ENCODE measurements around the gene HIGD1C.
A peak's percentile ranks its signal among the peaks of the same experiment; 100 is the strongest.
"Not testable (repeated sequence)": the region's sequence is repeated elsewhere in the genome, so short reads cannot be mapped to it uniquely, and the experiment has no call there.

Gene HIGD1C

DNA sequence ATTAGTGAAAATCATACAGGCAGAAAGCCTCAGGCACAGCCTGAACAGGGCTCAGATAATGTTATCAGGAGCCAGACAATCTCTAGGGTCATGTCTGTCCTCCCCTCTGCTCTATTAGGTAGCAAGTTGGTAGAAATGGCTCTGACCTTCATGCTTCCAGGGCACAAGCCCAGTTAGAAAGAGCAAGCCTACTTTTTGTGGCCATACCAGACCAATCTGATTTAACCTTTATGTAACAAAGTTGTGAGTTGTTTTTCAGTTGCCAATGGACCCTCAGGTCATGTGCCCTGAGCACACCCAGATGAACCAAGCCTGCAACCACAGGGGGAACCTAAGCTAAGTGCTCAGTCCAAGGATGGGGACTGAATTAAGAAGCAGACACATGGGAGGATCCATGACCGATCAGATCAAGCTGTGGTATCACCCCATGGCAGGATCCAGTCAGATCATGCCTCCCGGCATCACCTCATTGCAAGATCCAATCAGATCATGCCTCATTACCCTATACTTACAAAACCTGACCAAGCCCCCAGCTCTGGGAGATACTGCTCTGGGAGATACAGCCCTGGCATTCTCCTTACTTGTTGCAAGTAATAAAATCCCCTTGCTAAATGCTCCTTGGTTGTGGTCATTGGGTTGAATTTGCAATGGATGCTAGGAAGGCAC lies 18.8 kb upstream of the HIGD1C start:
- DNase-seq (ENCODE audit: low read depth in 2 of 2) = no peak

DNA sequence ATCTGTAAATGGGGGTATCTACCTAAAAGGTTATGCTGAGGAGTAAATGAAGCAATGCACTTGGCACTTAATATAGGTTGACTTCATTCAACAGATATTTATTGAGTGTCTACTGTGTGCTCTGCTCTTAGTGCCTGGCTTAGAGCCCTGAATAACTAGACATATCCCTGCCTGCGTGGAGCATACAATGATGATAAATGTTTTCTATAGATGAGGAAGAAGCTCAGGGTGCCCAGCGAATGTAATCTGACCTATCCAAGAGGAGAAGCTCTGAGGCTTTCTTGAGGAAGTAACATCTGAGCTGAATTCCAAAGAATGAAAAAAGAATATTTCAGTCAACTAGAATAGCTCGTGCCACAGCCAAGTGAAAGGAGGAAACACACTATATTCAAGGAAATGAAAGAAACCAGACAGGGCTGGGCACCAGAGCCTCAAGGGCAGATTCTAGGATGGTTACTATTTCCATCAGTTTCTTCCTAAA lies 17.9 kb upstream of the HIGD1C start:
- no peak for DNase-seq (ENCODE audit: low read depth in 2 of 2)

DNA sequence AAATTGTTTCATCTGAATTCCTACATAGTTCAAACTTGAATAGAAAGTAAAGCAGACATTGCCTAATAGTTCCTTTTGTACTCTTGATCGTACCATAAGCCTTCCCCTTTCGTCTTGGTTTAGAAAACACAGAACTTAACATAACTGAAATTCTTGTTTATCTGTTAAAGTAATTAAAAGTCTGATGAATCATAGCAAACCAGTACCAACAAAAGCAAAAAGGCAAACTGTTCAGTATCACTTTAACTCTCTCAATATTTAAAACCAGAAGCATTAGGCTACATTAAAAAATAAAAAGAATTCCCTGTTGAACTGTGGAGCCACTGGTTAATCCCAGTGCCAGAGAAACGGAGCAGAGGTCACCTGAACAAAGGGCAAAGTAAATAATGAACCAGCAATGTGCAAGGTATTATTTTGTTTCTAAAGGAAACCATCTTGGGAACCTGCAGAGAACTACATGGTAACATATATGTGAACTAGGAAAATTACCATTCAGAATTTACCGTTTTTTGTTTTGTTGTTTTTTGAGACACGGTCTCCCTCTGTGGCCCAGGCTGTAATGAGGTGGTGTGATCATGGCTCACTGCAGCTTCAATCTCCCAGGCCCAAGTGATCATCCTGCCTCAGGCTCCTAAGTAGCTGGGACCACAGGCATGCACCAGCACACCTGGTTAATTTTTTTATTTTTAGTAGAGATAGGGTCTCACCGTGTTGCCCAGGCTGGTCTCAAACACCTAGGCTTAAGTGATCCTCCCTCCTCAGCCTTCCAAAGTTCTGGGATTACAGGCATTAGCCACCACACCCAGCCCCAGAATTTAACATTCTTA lies 17.1 kb upstream of the HIGD1C start:
- DNase-seq (ENCODE audit: low read depth in 2 of 2) = no peak

- DNase-seq (ENCODE audit: low read depth in 2 of 2) = no peak
Observed at GRCh38 chr12:50936821-50937530, 15.4 kb upstream of the HIGD1C start.

- no peak for DNase-seq (ENCODE audit: low read depth in 2 of 2)
Observed at GRCh38 chr12:50937653-50938052, 14.7 kb upstream of the HIGD1C start.

GRCh38 chr12:50947933-50948626 lies 4.3 kb upstream of the HIGD1C start:
- no peak for DNase-seq (ENCODE audit: low read depth in 2 of 2)

DNA sequence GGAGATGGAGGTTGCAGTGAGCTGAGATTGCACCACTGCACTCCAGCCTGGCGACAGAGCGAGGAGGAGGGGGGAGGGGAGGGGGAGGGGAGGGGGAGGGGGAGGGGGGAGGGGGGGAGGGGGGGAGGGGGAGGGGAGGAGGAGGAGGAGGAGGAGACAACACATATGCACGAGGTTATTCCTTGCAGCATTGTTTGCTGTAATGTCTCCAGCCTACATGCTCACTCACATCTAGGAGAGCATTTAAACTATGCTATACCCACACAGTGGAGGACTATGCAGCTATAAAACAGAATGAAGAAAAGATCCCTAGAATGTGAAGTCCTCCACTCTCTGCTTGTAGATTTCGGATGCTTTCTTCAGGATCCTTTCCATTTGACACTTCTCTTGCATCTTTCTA lies 3.5 kb upstream of the HIGD1C start:
- DNase-seq (ENCODE audit: low read depth in 2 of 2) = no peak

DNA sequence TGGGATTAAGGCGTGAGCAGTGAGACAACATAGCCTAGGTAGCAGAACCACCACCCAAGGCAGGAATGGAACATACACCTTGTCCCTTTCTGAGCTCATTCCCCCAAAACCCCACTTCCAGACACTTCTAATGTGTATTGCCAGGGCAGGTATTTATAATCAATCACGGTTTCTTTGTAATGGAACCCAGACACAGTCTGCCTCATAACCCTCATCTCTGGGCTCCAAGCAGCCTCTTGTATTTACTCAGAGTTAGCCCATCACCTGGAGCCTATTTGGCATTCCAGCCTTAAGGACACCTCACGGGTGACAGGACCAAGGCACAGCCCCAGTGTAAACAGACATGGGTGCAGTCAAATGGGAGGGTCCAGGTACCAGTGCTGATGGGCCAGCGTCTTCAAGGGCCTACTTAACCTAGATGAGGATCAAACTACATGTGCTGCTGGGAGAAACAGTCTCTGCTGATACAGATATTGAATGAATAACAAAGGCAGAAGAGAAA lies 2.5 kb upstream of the HIGD1C start:
- DNase-seq (ENCODE audit: low read depth in 2 of 2) = no peak

DNA sequence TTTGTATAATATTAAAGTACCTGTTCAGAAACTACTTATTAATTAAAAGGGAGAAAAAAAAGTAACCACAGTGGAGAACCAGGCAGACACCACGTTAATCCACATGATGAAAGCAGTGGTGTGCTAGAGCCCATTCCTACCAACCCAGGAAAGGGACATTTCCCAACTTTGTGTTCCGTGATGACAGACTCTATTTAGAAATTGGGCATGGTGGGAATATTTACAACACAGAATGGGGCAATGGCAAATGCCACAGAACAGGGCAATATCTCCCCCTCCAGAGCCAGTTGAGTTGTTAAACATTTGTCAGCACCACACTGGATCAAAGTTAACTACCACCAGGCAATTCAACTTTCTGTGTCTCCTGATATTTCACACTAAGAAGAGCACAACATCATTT lies 1.2 kb upstream of the HIGD1C start:
- no peak for DNase-seq (ENCODE audit: low read depth in 2 of 2)

- no peak for DNase-seq (ENCODE audit: low read depth in 2 of 2)
Observed at GRCh38 chr12:50953047-50953446, 703 bp downstream of the HIGD1C start.

GRCh38 chr12:50954789-50955188 lies 2.4 kb downstream of the HIGD1C start:
- DNase-seq (ENCODE audit: low read depth in 2 of 2) = not testable (repeated sequence)

- no peak for DNase-seq (ENCODE audit: low read depth in 2 of 2)
Observed at GRCh38 chr12:50955288-50955687, 2.9 kb downstream of the HIGD1C start.

DNA sequence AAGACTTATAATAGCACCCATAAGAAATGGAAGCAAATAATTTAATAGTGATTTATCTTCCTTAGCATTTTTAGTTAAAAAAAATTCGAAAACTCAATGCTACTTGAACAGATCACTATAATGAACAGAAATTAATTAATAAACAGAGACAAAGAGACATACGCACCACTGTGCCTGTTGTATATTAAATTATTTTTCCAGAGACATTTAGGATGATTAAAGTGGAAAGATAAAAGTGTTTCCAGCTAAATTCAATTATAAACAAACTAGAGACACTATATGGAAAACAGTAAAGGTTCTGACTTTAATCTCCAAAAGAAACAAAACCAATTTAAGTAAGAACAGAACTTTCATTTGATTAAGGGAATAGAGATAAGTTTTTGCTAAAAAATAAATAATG lies 3.4 kb downstream of the HIGD1C start:
- DNase-seq (ENCODE audit: low read depth in 2 of 2) = no peak

DNA sequence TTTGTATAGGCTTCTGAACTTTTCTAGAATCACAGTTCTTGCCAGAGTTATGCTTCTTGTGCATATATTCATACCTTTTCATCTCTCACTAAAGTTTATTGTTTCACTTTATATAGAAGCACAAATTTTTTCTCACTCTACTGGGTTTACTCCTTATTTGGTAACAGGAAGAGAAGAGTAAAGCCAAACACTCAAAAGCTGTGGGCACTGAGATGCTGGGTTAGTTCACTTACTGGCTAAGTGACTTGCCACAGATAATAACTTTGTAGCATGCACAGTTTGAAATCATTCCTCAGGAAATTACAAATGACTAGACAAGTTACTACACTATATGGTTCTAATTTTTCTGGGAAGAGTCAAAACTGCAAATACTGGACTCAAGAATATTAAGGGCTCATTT lies 7.8 kb downstream of the HIGD1C start:
- no peak for DNase-seq (ENCODE audit: low read depth in 2 of 2)

DNA sequence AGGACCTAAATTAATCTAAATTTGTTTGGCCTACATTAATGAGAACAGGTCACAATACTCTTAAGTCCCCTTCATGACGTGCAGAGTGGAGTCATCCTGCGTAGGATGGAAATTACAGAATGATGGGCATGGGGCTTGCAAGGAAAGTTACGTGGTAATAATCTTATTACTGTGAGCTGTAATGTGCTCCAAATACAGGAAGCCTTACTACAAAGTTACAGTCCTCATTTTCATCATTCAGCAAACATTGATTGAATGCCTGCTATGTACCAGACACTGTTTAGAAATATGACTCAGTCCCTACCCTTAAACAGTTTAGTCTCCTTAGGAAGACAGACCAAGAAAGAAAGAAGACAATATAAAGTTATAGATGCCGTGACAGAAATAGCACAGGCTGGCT lies 9.4 kb downstream of the HIGD1C start:
- no peak for DNase-seq (ENCODE audit: low read depth in 2 of 2)

GRCh38 chr12:50964432-50964831 lies 12.1 kb downstream of the HIGD1C start:
- no peak for DNase-seq (ENCODE audit: low read depth in 2 of 2)

DNA sequence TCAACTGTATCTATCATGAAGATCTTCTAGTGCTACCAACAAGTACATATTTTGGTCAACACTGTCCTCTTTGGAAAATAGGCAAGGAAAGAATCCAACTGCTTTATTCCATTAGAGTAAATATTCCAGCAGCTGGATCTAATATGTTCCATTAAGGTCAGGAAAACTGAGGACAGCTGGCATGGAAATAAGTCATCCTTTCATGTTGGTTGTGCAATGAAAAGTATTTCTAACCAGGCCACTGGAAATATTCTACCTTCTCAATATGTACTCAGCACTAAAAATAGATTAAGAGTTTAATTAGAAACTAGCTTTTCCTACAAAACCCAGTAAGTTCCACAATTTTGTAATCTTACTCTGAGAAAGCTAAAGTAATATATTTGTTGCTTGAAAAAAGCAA lies 19.6 kb downstream of the HIGD1C start:
- no peak for DNase-seq (ENCODE audit: low read depth in 2 of 2)

GRCh38 chr12:50979369-50980052 lies 27.2 kb downstream of the HIGD1C start:
- peak in 1 of 2 donors; percentile 19 for DNase-seq (ENCODE audit: low read depth in 2 of 2)

- no peak for DNase-seq (ENCODE audit: low read depth in 2 of 2)
Observed at GRCh38 chr12:50980545-50980944, 28.2 kb downstream of the HIGD1C start.

DNA sequence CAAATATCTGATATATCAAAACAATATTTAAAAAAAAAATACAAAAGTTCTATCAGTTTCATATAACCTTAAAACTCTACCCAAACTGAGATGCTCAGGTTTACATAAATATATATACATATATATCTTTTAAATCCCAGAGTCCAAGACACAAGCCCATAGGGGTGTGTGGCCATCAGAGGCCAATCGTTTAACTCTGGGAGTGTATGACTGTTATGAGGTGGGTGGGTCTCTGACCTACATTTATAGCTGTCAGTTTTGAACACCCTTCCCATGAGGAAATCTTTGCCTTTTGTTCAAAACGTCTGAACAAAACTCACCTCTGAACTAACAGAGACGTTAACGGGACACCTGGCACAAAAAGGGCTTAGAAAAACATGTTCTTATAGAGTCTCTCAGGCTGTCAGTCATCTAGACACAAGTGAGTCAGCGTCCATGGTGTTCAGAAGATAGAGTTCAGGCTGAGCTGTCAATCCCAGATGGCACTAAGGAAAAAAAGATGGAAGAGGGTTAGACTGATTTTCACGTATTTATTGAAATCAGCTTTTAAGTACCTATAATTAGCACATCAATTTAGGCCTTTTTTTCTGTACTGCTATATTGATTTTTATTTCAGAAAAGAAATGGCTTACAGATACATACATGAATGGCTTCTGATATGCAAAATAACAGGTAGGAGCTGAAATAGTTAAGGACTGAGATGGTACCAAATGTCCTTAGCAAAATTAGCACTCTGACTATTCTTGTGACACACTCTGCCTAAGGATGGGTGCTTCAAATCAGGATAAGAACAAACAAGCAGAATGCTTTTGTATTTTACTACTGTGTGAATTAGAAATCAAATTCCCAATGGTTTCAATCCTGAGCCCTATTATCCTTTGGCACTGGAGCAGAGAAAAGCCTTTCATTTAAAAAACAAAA lies 29.2 kb downstream of the HIGD1C start:
- no peak for DNase-seq (ENCODE audit: low read depth in 2 of 2)
